ENCODE data around the gene TMEM101.

- TF ChIP-seq EZH2phosphoT487 (IDR thresholded peaks at IDR 0.05; ENCODE audit: insufficient read depth, low read depth) (no peak), EZH2 (IDR thresholded peaks at IDR 0.05; ENCODE audit: insufficient read depth, poor library complexity, severe bottlenecking) (no peak)
Measured at GRCh38 chr17:44007346-44008204, 7.2 kb downstream of the TMEM101 start.
